DMS53 treated with DMSO at 0.1 percent for 48 hours (cell line): ENCODE results near the gene CAMK2N2.
"Not testable (repeated sequence)": the region's sequence is repeated elsewhere in the genome, so short reads cannot be mapped to it uniquely, and the experiment has no call there.

Source experiments
- DNase-seq: peaks from one replicate; lab custom pipeline; 2025; ENCODE audit not compliant: unreplicated experiment; lab: John Stamatoyannopoulos, UW

Gene CAMK2N2

DNA sequence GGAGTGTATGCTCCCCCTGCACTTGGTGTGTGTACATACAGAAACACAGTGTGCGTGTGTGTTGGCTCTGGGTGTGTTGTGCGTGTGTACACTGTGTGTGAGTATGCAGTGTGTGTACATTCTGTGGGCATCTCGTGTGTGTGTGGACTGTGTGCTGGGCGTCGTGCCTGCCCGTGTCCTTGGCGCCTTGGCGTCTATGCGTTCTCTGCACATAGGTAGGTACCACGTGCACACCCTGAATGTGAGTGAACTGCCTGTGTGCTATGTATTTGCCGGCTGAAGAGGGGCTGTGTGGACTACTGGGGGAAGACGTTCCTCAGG is 14.0 kb upstream of the CAMK2N2 start:
- no peak for DNase-seq

DNA sequence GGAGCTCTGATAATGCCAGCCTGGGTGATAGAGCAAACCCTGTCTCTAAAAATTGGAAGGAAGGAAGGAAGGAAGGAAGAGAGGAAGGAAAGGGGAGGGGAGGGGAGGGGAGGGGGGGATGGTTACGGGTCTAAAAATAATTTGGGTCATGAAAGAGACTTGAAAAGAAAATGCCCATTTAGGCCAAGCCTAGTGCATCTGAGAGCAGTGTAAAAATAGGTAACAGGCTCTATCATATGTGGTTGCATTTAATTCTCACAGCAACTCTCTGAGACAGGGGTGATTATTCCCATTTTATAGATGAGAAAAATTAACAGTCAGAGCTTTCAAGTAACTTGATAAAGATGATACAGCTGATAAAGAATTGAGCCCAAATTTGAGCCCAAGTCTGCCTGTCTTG is 10.9 kb upstream of the CAMK2N2 start:
- no peak for DNase-seq

DNA sequence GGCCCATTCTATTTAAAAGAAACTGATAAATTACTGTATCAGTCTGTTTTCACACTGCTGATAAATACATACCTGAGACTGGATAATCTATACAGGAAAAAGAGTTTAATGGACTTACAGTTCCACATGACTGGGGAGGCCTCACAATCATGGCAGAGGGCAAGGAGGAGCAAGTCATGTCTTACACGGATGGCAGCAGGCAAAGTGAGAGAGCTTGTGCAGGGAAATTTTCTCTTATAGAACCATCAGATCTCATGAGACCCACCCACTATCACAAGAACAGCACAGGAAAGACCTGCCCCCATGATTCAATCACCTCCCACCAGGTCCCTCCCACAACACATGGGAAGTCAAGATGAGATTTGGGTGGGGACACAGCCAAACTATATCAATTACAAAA is 5.9 kb upstream of the CAMK2N2 start:
- DNase-seq, result not testable (repeated sequence)

DNA sequence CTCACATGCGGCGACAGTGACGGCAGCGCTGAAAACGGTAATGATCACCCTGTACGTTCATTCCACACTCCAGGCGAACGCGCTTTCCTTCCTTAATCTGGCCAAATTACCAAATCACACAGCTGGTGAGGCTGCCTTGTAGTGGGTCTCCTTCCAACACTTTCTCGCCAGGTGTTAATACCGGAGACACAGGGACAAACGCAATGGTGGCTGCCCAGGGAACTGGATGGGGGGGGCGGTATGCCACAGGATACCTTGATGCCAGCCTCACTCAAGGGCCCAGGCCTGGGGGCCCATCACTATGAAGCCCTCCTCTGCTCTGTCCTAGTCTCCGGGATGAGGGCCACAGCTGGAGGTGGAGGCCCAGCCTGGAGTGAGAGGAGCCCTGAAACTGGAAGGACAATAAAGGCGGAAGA is 1.4 kb upstream of the CAMK2N2 start:
- DNase-seq, result no peak

DNA sequence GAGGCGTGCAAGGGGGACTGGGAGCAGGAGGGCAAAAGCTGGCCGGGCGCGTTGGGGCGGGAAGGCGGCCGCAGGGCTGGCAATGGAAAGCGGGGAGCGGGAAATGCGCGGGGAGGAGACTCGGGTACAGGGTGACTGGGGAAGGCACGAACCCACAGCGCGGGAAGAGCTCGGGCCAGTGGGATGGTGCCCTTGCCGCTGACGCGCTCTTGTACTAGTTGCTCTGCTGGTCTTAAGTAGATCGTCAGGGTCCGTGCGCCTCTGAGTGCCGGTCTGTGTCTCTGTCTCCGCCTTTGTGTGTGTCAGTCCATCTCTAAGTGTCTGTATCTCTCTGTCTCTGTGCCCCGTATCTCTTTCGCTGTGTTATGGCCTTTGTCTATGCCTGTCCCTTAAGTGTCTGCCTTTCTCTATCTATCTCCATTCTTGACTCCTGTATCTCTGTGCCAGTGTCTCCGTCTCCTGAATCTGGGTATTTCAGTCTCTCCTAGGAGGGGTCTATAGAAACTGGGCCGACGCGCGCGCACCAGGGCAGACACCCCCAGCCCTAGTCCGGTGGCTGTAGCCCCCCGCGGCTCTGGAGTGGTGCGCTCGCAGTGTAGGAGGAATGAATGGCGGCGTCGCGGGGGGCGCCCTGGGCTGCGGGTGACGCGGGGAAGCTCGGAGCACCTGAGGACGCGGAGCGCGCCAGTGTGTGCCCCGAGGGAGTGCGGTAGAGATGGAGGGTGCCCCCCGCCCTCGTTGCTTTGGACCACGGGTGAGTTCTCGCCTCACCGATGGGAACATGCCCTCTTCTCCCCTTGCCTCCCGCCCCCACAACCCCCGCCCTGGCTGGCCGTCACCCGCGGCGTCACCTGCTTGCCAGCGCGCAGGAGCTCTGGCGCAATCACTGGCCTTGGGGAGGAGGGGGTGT is 756 bp upstream of the CAMK2N2 start:
- peak; percentile 54 for DNase-seq

DNA sequence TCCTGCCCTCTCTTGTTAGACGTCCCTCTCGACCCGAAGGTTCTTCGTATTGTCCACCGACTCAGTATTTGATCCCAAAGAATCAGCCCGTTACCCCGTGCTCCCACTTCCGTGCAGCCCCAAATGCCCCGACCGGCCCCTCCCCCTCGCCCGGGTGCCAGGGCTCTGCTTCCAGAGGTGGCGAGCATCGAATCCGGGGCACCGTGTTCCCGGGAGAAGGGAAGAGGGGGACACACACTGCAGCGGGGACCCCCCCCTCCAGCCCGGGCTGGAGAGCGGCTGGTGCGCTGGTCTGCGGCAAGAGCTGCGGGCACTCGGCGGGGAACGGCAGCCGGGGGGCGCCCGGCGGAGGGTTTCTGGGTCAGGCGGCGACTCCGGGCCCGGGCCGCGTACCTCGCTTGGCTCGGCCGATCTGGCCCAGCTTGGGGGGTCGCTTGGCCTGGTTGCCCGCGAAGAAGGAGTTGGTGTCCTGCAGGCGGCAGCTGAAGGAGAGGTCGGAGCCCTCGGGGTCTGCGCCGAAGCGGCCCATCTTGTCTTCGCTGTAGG is 556 bp downstream of the CAMK2N2 start:
- no peak for DNase-seq

DNA sequence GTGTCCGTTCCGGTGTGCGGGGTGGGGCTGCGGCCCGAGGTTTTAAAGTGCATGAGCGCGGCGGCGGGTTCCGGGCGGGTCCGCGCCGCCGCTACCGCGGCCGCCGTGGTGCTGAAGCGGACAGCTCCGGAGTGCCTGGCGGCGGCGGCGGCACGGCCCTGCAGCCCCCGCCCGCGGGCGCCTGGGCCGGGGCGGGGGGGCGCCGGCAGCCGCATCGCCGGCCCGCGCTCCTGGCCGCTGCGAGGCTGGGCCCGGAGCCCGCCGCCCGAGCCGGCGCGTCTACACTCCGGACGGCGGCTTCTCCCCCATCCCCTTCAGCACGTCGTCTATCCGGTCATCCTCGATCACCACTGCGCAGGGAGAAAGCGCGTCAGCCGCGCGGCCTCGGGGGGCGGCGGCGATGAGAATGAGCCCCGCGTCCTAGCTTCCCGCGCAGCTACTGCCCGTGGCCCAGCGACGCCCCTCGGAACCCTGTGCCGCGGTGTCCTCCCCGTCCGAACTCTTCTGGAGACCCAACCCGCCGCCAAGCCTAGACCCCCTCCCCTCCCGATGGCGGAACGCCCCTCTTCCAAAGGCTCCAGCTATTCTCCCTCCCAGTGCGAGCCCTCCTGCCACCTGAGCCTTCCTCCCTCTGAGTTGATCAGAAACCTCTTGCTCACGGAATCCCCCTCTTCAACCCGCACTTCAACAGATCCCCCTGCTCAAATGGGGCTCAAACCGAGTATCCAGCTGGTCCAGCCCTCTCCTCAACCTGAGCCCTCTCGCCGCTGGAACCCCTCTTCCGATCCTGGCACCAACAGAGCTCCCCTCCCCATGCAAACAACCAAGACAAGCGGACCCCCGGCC is 1.3 kb downstream of the CAMK2N2 start:
- DNase-seq, result no peak

DNA sequence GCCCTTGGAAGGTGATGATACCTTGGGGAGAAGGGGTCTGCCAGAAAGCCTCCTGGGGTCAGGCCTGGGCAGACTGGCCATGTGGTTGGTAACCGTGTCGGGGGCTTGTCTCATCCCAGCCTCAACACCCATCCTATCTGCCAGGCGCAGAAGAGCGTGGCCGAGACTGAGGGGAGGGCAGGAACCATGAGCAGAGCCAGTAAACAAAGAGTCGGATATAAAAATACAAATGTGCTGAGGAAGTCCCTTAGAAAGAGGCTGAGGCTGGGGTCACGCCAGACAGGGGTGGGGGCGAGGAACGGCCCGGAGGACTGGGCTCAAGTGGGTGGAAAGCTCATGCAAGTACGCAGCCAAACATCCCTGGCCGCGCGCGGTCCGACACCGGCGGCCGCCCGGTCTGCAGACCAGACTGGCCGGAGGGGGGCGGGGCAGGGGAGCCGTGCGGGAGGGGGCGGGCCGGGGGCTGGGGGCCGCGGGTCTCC is 1.9 kb downstream of the CAMK2N2 start:
- DNase-seq, result no peak

DNA sequence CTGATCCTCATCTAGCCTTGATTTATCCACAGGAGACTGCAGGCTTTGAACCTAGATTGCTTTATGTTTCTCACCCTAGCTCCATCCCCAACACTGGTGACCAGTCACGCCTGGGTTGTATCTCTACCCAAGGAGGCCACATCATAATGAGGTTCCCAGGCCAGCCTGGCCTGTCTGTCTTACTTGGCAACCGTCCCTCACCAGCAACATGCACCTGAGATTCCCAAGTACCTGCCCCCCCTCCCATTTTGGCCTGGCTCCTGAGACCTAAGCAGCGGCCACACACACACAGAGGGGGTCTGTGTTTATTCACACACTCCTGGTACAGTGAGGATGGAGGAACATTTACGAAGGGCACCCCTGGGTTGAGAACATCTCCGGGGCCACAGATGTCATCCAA is 2.4 kb downstream of the CAMK2N2 start:
- no peak for DNase-seq

DNA sequence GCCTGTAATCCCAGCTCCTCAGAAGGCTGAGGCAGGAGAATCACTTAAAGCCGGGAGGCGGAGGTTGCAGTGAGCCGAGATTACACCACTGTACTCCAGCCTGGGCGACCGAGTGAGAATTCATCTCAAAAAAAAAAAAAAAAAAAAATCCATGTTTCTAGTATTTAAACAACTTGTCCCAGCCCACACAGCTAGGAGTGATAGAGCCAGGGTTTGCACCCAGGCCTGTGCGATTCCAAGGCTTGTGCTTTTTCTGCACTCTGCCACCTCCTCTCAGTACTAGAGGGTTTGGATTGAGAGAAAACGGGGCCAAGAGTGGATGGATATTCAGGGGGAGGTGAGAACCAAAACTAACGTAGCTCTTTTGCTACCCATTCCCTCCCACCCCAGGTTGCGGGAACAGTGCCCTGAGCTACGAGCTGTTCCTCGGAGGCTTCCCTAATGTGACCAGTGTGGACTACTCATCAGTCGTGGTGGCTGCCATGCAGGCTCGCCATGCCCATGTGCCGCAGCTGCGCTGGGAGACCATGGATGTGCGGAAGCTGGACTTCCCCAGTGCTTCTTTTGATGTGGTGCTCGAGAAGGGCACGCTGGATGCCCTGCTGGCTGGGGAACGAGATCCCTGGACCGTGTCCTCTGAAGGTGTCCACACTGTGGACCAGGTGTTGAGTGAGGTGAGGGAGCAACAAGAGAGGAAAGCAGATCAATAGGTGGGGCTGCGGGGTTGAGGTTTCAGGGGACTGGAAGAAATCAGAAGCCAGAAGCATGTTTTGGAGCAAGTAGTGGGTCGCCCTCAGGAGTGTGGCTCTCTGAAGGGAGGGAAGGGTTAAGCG is 4.1 kb downstream of the CAMK2N2 start:
- no peak for DNase-seq

DNA sequence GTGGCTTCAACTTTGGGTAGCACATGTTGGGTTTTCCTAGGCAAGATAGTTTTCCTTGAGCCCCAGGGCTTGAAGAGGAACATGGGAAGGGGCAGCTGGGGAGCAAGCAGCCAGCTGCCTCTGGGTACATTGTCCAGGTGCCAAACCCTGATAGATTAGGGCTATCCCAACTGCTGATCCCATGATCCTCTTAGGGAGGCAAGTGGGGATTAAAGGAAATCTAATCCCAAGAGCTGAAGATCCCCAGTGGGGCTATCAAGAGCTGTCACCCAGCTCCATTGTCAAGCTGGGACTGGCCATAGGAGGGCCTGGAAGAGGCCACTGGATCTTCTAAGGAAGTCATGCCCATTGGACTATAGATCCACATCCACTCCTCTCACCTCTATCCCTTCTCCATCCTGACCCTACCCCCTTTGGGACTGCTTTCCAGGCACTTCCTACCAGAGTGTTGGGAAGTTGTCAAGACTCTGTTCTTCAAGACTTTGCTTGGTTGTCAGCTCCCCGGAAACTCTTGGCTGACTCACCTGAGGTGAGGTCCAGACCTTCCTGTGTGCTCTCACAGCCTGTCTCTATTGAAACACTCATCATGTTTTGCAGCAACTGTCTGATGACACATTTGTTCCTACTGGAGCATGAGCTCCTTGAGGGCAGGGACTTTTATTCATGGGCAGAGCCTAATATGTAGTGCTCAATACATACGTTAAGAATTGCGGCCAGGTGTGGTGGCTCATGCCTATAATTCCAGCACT is 5.9 kb downstream of the CAMK2N2 start:
- no peak for DNase-seq

DNA sequence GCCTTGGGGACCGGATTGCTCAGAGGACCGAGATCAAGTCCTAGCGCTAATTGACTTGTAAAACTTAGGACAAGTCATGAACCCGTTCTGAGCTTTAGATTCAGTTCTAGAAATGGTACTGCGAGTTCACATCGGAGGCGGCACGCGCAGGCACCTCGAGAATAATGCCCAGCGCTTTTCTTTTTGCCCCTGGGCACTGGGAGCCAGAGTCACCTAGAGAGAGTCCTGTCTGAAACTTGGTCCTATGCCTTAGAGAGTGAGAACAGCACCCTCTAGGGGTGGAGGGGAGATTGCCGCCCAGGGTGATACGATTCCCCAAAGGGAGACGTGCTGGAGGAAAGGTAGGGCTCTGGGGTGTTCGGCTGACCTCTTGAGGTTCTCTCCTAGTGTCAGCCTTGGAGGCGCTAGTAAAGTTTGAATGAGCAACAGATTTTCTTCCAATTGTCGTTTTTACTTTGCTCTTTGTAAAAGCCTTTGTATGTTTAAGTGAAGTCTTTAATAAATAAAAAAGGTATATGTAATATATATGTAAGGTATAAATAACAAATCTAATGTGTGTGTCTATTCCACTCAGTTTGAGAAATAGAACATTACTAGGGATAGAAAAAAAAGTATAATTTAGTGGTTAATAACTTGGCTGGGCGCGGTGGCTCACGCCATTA is 11.1 kb downstream of the CAMK2N2 start:
- DNase-seq, result peak; percentile 83

DNA sequence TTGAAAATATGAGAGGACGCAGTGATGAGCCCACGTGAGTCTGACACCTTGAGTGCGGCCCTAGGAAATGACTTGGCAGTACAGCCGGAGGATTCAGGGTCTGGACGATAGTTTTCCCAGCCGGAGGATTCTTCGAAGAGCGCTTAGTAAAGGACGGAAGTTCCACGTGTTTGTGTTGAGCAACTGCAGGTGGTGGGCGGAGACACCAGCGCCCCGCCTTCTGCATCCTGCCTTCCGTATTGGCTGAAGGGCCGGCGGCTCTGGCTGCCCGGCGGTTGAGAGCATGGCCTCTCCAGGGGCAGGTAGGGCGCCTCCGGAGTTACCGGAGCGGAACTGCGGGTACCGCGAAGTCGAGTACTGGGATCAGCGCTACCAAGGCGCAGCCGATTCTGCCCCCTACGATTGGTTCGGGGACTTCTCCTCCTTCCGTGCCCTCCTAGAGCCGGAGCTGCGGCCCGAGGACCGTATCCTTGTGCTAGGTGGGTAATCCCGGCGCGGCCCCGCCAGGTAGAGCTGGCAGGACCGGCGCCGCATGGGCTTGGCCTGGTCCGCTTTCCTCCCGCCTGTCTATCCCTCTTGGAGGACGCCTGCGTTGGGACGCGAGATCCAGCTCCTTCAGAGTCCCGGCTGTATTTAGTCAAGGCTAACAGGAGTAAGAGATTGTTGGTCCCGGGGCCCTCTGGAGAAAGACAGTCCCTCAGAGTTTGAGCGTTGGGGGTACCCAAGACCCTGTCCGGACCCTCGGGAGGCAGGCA is 11.8 kb downstream of the CAMK2N2 start, which contains the start of gene EEF1AKMT4:
TSS of gene EEF1AKMT4 (plus strand) at position 261 of the 755 bp plus-strand sequence. CDS start at position 284, 23 bp downstream.
- peak; percentile 92 for DNase-seq

DNA sequence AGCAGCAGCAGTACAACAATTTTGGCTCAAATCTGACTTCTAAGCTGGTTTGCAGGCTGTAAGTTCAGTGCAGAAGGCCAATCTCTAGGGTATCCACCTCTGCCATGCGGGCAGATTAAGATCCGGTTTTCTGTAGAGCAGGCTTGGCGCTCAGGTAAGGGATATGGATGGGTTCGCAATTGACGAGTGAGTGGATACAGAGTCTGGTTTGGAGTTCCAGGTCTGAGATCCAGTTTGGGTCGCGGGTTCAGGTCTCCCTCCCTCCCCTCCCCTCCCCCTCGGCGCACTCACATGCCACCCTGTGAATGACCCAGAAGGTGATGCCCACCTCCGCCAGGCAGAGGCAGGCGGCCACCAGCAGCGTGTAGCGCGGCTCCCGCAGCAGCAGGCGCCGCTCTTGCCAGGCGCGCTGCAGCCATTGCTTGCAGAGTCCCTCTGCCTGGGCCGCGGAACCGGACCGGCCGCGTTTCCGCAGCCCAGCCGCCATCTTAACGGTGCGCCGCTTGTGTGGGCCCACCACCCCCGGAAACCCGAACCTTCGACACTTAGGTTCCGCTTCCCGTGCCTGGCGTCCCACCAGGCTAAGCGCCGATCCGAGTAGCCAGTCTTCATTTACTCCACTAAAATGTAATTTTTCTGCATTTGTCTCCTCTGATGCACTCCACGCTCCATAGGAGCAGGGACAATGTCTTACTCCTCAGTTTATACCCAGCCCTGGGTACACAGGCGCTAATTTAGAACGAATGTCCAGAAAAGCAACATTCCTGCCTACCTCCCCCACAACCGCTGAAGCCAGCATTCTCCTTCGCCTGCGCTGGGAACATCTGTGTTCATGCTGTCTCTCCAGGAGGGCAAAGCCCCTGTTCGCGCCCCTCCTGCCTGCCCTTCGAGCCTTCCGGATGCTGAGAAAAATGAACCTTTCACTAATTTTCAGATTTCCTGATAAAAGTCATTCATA is 12.6 kb downstream of the CAMK2N2 start, which contains the start of gene ALG3:
TSS of gene ALG3 (minus strand) at position 509 of the 958 bp plus-strand sequence. CDS start at position 487, 22 bp downstream.
- DNase-seq, result peak; percentile 47

DNA sequence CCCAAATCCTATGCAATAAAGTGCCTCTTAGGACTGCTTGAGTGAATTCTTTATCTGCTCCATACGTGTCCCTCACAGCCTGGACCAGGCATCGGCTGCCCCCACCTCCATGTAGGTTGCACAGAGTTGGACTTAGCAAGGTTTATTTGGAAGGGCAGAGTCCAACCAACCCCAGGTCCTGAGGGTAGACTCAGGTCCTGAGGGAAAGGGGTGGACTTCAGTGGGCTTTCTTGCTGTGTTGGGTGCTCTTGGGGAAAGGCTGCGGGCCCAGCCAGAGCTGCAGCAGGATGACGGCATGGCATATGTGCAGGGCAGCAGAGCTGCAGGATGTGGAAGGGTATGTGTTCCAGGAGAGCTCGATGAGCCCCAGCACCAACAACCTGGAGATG is 19.1 kb downstream of the CAMK2N2 start:
- DNase-seq, result no peak

DNA sequence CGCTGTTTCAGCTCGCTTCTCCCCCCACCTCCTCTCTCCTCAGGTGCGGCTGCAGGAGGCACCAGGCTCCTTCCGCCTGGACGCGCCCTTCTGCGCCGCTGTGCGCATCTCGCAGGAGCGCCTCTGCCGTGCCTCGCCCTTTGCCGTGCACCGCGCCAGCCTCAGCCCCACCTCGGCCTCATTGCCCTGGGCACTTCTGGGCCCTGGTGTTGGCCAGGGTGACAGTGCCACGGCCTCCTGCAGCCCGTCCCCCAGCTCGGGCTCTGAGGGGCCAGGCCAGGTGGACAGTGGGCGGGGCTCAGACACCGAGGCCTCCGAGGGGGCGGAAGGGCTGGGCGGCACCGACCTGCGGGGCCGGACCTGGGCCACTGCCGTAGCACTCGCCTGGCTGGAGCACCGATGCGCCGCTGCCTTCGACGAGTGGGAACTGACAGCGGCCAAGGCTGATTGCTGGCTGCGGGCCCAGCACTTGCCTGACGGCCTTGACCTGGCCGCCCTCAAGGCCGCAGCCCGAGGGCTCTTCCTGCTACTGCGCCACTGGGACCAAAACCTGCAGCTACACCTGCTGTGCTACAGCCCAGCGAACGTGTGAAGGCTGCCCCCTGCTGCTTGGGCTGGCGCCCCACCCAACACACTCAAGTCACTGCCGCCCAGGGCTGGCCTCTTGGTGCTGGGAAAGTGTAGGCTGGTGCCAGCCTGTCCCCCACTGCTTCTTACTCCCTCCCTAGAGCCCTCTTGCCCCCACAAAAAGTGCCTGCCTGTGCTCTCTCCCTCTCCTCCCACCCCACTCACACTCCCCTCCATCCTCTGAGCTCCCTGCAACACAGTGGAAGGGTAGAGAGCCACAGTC is 19.7 kb downstream of the CAMK2N2 start:
- DNase-seq, result peak; percentile 76

DNA sequence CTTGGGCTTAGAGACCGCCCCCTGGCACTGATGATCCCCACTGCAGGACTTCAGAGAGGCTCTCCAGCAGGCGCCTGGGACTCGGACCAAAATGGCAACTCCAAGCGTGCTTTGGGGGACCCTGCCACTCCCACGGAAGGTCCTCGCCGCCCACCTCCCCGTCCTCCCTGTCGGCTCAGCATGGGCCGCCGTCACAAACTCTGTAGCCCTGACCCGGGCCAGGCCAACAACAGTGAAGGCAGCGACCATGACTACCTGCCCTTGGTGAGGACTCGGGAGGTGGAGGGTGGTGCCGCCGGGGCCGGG is 20.3 kb downstream of the CAMK2N2 start:
- DNase-seq, result no peak
